Measurements from ENCODE around the gene OR6N2.

OR6N2 gene

DNA sequence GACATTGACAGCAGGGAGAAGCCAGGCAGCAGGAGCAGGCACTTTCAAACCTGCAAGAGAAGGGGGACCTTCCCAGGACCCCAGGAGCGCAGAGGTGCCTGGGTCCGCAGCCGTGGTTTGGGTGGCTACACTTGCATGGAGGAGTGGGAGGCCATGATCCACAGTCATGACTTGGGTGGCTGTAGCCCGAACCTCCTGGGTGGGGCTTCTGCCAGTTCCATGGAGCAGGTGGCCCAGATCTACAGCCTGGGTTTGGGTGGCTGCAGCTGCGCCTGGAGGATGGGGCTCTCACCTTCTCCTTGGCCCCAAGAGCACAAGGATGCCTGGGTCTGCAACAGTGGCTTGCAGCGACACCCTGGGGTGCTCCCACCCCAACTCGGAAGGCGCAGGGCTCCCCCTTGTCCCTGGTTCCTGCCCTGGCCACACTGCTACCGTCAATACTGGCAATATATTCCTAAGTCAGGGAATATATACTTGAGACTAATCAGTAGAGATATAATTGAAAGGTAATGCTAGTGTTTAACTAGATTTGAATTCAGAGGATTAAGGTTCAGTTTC lies 28.8 kb downstream of the OR6N2 start:
- DNase-seq = no peak

DNA sequence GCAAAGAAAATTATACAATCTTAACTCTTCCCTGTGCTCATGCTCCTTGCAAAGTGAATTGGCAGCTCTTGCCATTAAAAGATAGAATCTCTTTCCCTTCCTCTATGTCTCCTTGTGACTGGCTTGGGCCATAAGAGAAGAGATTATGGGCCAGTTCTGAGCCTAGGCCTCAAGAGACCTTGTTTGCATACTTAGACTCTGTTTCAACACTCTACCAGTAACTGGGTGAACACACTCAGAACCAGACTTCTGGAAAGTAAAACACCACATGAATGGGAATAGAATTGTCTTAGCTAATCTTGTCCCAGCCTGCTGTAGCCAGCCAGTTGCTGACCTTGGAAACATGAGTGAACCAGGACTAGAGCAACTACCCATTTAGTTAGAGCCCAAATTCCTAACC lies 45.2 kb downstream of the OR6N2 start:
- DNase-seq = no peak

DNA sequence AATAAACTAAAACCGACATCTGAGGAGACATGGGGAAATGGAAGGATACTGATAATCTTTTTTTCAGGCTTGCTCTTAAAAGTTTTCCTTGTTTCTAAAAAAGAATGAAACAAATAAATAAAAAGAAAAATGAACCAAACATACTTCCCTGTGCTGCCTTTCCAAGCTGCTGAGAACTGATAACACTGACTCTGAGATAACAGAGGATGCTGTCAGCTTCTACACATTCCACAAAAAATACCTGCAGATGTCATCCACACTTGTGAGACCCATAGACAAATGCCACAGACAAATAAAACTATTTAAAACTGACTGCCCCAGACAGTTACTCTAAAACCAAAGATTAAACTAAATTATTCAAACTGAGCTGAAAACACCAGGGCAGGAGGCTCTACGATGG lies 48.5 kb downstream of the OR6N2 start:
- DNase-seq = no peak

DNA sequence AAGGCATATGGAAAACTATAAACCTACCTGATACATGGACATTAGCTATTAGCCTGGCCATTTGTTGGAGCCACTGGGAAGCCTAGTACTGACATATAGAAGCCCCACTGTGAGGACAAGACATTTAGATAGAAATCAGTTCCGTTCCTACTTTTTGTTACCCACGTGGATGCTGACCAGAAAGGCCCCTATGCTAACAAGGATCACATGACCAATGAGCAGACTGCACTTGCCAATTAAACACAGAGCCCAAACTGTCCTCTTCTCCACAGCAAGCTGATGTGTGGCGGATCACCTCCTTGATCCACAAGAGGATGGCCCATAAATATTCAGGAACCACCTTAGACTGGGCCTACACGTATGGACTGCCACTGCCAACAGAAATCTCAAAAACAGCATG lies 49.3 kb downstream of the OR6N2 start:
- DNase-seq = no peak

DNA sequence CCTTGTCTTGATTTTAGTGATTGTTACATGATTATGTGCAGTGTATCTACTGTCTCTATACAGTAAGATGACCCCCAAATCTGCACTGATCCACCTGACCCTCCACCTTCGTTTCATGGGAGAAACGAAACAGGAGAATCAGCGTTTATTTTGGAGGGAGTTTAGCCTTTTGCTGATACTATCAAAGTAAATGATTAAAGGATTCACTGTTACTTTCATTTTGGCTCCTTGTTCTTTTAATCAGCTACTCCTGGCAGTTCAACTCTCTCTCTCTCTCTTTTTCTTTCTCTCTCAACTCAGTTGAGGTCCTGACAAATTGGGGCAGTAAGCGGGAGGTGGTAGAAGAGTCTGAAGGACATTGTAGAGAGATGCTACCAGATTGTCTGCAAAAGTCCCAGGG lies 50.6 kb downstream of the OR6N2 start:
- no peak for DNase-seq

DNA sequence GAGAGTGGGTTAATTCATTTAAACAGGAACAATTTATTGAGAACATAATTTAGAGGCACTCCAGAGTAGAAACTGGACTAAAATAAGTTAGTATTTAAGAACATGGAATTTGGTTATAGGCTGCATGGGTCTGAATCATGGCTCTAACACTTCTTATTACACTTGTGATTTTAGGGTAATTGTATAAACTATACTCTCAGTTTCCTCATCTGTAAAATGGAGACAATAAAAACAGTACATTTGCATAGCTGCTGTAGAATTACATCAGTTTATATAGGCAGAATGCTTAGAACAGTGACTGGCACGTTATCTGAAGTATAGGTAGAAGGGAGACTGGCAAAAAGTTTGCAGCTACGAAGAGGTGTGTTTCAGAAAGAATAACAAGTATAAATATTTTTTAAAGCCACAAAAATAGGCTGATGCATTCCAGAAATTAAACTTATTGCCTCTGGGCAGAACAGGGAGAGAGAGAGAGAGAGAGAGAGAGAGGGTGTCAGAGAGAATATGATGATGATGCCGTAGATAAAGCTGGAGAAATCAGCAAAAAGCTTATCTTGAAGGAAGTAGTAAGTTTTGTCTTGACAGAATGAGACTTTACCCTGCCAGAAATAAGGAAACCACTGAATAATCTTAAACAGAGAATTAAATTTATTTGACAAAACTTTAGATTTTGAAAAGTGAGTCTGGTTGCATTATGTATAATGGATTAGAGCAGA lies 52.3 kb downstream of the OR6N2 start:
- DNase-seq = no peak

DNA sequence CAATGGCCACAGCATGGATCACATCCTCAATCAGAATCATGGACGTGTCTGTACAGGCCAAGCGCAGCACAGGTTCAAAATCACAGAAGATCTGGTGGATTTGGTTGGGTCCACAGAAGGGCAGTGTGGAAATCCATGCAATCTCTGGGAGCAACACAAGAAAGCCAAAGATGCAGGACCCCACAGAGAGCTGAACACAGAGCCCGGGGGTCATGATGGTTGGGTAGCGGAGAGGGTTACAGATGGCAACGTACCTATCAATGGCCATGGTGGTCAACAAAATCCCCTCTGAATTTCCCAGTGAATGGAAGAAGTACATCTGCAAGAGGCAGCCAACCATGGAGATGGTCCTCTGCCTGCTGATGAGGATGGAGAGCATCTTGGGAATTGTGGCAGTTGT lies 56.6 kb downstream of the OR6N2 start:
- DNase-seq = no peak

All from NCI-H748 treated with DMSO at 0.1 percent for 48 hours (cell line).